ENCODE results near the gene MPP1. TPM values are rescaled to one million over a fixed set of nuclear protein-coding genes. Genes with fewer than 3 reads are reported as not detected.

MPP1 gene
- total RNA-seq, 4 donors from 2014 or later = 31.0 to 40.5 (median 36.6) TPM

GRCh38 chrX:154735695-154736393 is 69.4 kb downstream of the MPP1 start:
- H3K27ac ChIP-seq = peak overlapping the region; percentile 81 to 89 (median 84)
- H3K9me3 ChIP-seq = no peaks in the 10 kb centered on the region
- peaks cover 33 to 80% (median 64%) of the 10 kb centered on the region in 3 donors for H3K4me1 ChIP-seq
- TF ChIP-seq, protein P1, sequence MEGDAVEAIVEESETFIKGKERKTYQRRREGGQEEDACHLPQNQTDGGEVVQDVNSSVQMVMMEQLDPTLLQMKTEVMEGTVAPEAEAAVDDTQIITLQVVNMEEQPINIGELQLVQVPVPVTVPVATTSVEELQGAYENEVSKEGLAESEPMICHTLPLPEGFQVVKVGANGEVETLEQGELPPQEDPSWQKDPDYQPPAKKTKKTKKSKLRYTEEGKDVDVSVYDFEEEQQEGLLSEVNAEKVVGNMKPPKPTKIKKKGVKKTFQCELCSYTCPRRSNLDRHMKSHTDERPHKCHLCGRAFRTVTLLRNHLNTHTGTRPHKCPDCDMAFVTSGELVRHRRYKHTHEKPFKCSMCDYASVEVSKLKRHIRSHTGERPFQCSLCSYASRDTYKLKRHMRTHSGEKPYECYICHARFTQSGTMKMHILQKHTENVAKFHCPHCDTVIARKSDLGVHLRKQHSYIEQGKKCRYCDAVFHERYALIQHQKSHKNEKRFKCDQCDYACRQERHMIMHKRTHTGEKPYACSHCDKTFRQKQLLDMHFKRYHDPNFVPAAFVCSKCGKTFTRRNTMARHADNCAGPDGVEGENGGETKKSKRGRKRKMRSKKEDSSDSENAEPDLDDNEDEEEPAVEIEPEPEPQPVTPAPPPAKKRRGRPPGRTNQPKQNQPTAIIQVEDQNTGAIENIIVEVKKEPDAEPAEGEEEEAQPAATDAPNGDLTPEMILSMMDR (IDR thresholded peaks at IDR 0.05) = no peak
- peak; percentile 90 for TF ChIP-seq POLR2AphosphoS5 (IDR thresholded peaks at IDR 0.05)
- H3K27me3 ChIP-seq = no peaks in the 10 kb centered on the region
- H3K36me3 ChIP-seq = no peaks in the 10 kb centered on the region
- ATAC-seq = peak; percentile 78
- WGBS, 2 donors (ENCODE audit: low coverage in 1 of 2) = 57 to 63% methylated on average over 3 to 7 of the region's 7 CpGs
- no peak overlapping the region for H3K4me3 ChIP-seq

- no peaks in the 10 kb centered on the region for H3K9me3 ChIP-seq
- peaks cover 38 to 95% (median 77%) of the 10 kb centered on the region in 3 donors for H3K4me1 ChIP-seq
- H3K36me3 ChIP-seq = no peaks in the 10 kb centered on the region
- 27% methylated on average over 3 of the region's 8 CpGs; no CpG with 5 or more reads in 1 of the 2 donors for WGBS, 2 donors (ENCODE audit: low coverage in 1 of 2)
- peak overlapping the region; percentile 81 to 93 (median 84) for H3K27ac ChIP-seq
- H3K27me3 ChIP-seq = no peaks in the 10 kb centered on the region
- ATAC-seq = peak; percentile 42
- TF ChIP-seq, protein P1 (IDR thresholded peaks at IDR 0.05) = no peak
- peak; percentile 72 for TF ChIP-seq POLR2AphosphoS5 (IDR thresholded peaks at IDR 0.05)
- no peak overlapping the region for H3K4me3 ChIP-seq
These were observed 71.1 kb downstream of the MPP1 start for GRCh38 chrX:154734061-154734781.

DNA sequence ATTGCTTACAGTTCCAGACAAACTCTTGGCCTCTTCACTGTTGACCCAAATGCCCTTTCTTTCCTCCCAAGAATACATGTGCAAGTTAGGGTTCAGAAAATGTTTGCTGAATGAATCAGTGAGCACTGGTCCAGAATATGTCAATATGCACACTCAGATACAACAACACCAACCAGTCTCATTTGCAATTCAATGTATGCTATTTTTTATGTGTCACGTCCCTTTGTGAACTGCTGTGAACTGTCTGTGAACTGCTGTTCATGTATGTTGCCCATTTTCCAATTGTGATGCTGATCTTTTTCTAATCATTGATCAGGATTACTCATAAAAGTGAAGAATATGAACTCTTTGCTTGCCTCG is 72.2 kb downstream of the MPP1 start:
- 50 to 56% methylated on average over 1 to 2 of the region's 2 CpGs for WGBS, 2 donors (ENCODE audit: low coverage in 1 of 2)
- Histone ChIP-seq H3K4me1 (peaks cover 44 to 99% (median 88%) of the 10 kb centered on the region in 3 donors), H3K27me3 (no peaks in the 10 kb centered on the region), H3K27ac (peak overlapping the region; percentile 81 to 93 (median 84)), H3K4me3 (no peak overlapping the region), H3K9me3 (no peaks in the 10 kb centered on the region), H3K36me3 (no peaks in the 10 kb centered on the region)
- no peak for ATAC-seq
- TF ChIP-seq EP300 (IDR thresholded peaks at IDR 0.05) = no peak
- TF ChIP-seq, protein P1 (IDR thresholded peaks at IDR 0.05) = no peak
- no peak for TF ChIP-seq POLR2A (IDR thresholded peaks at IDR 0.05)
- no peak for TF ChIP-seq POLR2AphosphoS5 (IDR thresholded peaks at IDR 0.05)

DNA sequence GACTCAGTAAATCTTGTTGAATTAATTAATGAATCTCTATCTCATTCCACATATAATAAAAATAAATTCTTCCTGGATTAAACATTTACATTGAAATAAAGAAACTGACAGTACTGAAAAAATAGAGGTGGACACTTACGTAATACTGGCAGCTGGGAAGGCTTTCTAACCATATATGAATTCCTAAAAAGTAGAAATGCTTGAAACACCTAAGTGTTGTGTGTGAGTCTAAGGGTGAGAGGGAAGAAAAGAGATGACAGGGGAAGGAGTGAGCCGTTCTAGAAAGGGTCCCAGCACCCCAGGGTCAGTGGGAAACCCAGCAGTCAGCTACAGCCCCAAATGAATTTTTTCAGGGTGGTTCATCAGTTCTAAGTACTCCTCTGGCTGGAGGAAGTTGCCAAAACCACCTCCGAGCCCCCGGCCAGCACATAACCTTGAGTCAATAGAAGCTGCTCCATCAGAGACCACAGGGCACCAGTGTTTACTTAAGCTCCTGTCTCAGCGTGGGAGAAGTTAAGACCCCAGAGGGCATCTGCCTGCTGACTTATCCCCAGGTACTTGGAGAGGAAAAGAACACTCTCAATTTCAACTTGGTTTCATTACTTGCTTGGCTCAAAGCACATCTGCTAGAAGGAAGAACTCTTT is 72.7 kb downstream of the MPP1 start:
- no peaks in the 10 kb centered on the region for H3K27me3 ChIP-seq
- no peaks in the 10 kb centered on the region for H3K36me3 ChIP-seq
- H3K4me3 ChIP-seq = no peak overlapping the region
- TF ChIP-seq POLR2AphosphoS5 (IDR thresholded peaks at IDR 0.05) (no peak), EP300 (IDR thresholded peaks at IDR 0.05) (no peak), POLR2A (IDR thresholded peaks at IDR 0.05) (no peak)
- peak overlapping the region; percentile 81 to 93 (median 84) for H3K27ac ChIP-seq
- no peaks in the 10 kb centered on the region for H3K9me3 ChIP-seq
- peaks cover 42 to 99% (median 87%) of the 10 kb centered on the region in 3 donors for H3K4me1 ChIP-seq
- WGBS, 2 donors (ENCODE audit: low coverage in 1 of 2) = 11 to 31% methylated on average over 1 to 5 of the region's 5 CpGs
- ATAC-seq = no peak

DNA sequence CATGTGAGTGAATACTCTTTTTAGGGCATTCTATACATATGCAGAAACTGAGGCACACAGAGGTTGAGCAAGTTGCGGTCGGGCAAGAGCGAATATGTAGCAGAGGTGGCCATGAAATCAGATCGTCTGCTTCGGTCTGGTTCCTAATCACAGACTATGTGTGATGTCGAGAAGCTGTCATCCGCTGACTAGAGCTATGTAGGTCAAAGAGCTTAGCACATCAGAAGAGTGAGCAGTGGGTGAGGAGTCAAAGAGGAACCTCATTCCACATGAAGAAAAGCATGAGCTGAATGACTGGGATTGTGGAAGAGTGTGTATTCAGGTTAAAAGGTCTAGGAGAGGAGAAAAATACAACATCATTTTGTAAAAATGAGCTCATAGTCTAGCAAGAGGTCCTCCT is 73.4 kb downstream of the MPP1 start:
- 56 to 74% methylated on average over 3 to 7 of the region's 7 CpGs for WGBS, 2 donors (ENCODE audit: low coverage in 1 of 2)
- no peaks in the 10 kb centered on the region for H3K27me3 ChIP-seq
- no peaks in the 10 kb centered on the region for H3K36me3 ChIP-seq
- no peaks in the 10 kb centered on the region for H3K9me3 ChIP-seq
- peak overlapping the region; percentile 23 to 85 (median 82) for H3K27ac ChIP-seq
- TF ChIP-seq, protein P1 (IDR thresholded peaks at IDR 0.05) = no peak
- no peak for TF ChIP-seq EP300 (IDR thresholded peaks at IDR 0.05)
- TF ChIP-seq POLR2AphosphoS5 (IDR thresholded peaks at IDR 0.05) = peak; percentile 9
- TF ChIP-seq POLR2A (IDR thresholded peaks at IDR 0.05) = no peak
- peaks cover 40 to 99% (median 89%) of the 10 kb centered on the region in 3 donors for H3K4me1 ChIP-seq
- H3K4me3 ChIP-seq = no peak overlapping the region
- no peak for ATAC-seq

All from gastroesophageal sphincter (tissue), 4 donors.